ENCODE results near the gene MCCC1. TPM values are rescaled to one million over a fixed set of nuclear protein-coding genes. Genes with fewer than 3 reads are reported as not detected.
A peak's percentile ranks its signal among the peaks of the same experiment; 100 is the strongest.

The MCCC1 gene
- total RNA-seq, 1 experiment from 2014 or later, result 12.6 TPM

DNA sequence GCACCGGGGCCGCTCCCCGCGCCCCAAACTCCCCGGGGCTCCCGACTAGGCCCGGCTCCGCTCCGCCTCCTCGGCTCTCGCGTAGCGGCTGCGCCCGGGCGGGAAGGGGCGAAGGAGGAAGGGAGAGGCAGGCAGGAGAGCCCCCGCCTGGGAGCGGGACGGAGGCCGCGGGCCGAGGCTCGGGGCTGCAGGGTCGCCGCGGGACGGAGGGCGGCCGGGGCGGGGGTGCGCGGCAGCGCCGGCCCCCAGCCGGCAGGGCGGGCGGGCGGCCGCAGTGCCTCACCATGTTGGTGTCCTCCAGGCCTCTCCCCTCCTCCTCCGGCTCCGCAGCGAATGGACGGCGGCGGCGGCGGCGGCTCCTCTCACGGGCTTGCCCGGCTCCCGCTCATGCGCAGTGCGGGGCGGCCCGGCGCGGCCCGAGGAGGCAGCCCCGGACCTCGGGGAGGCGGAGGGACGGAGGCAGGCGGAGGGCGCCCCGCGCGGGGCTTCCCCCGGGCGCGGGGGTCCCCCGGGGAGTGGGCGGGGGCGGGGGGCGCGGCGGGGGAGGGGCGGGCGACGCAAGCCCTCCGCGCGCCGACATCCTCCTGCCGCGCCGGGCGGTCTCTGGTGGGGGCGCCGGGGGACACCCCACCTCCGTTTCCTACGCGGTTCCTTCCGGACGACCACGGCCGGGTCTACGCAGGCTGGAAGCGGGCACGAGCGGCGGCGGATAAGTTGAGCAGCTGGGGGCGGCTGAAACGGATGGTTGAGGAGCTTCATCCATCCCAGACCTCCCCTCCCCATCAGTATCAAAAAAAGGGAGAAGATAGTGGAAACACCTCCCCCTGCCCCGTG lies 118.9 kb downstream of the MCCC1 start, which contains the start of gene DCUN1D1:
Gene DCUN1D1, minus strand, starts transcription at position 335 of the 834 bp plus-strand sequence. Its CDS starts 49 bp downstream, at position 286.
- peaks cover 4% of the 10 kb centered on the region; the same call in 1 of the 2 replicates for H4K20me1 ChIP-seq (ENCODE audit: insufficient read depth)
- RAD21 ChIA-PET (ENCODE audit: low non-redundant PET in 1 of 2, low total read pairs in 2 of 2, uncharacterized antibody in 2 of 2, unreplicated experiment in 2 of 2), result no interaction called here
- no peaks in the 10 kb centered on the region for H3K9me2 ChIP-seq (ENCODE audit: insufficient read depth)
- DNase-seq (ENCODE audit: low read depth, low spot score), result peak; percentile 36
- H3K79me2 ChIP-seq (ENCODE audit: insufficient read depth, low read length), result peaks cover 44% of the 10 kb centered on the region
- no peaks in the 10 kb centered on the region for H3K9me3 ChIP-seq (ENCODE audit: control insufficient read depth in 1 of 2, insufficient read depth in 1 of 2, low read depth in 1 of 2, low read length in 2 of 2)
- H3K4me1 ChIP-seq (ENCODE audit: control insufficient read depth in 1 of 2, insufficient read depth in 2 of 2, low read length in 2 of 2), result peaks cover 2 to 18% of the 10 kb centered on the region in 2 experiments; a peak in 3 of 4 replicates
- intact Hi-C loops (cut with micrococcal nuclease), result loop anchor here (10.0 kb wide), 1 partner anchor 114 kb away; the partner anchor contains the start of gene MCCC1
- no TSS peak for BruUV-seq (replicated peaks)
- H3K27me3 ChIP-seq (ENCODE audit: insufficient read depth, low read length), result no peaks in the 10 kb centered on the region
- POLR2A ChIA-PET, result no interaction called here
- CTCF ChIA-PET, result no interaction called here
- H3K4me2 ChIP-seq (ENCODE audit: low read length), result peak within 1 kb of the TSS; percentile 90
- no peaks in the 10 kb centered on the region for H3K36me3 ChIP-seq (ENCODE audit: control insufficient read depth in 1 of 2, insufficient read depth in 2 of 2, low read length in 2 of 2)
- peak; percentile 94 for ATAC-seq
- peak within 1 kb of the TSS; percentile 82 for H3K9ac ChIP-seq (ENCODE audit: low read length)
- H2AFZ ChIP-seq (ENCODE audit: low read depth, low read length, poor library complexity, severe bottlenecking), result no peak within 1 kb of the TSS
- peak within 1 kb of the TSS; percentile 64; the same call in 1 of the 2 replicates for H3K27ac ChIP-seq (ENCODE audit: low read depth, low read length)
- peak within 1 kb of the TSS; percentile 79 to 87 for H3K4me3 ChIP-seq (replicated peaks in 1 of 2; ENCODE audit: low read depth in 1 of 2, low read length in 2 of 2)
- TF ChIP-seq, protein P1, sequence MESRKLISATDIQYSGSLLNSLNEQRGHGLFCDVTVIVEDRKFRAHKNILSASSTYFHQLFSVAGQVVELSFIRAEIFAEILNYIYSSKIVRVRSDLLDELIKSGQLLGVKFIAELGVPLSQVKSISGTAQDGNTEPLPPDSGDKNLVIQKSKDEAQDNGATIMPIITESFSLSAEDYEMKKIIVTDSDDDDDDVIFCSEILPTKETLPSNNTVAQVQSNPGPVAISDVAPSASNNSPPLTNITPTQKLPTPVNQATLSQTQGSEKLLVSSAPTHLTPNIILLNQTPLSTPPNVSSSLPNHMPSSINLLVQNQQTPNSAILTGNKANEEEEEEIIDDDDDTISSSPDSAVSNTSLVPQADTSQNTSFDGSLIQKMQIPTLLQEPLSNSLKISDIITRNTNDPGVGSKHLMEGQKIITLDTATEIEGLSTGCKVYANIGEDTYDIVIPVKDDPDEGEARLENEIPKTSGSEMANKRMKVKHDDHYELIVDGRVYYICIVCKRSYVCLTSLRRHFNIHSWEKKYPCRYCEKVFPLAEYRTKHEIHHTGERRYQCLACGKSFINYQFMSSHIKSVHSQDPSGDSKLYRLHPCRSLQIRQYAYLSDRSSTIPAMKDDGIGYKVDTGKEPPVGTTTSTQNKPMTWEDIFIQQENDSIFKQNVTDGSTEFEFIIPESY (IDR thresholded peaks at IDR 0.05; ENCODE audit: extremely low read depth, insufficient replicate concordance, low read length), result no peak
- no peak for TF ChIP-seq CEBPB (IDR thresholded peaks at IDR 0.05; ENCODE audit: low read depth)
- peak; percentile 43 for TF ChIP-seq POLR2A (IDR thresholded peaks at IDR 0.05; ENCODE audit: borderline replicate concordance, extremely low read depth, insufficient read depth, insufficient read length)
- TF ChIP-seq ZFX (IDR thresholded peaks at IDR 0.05), result peak; percentile 99
- TF ChIP-seq, protein P2, sequence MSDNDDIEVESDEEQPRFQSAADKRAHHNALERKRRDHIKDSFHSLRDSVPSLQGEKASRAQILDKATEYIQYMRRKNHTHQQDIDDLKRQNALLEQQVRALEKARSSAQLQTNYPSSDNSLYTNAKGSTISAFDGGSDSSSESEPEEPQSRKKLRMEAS (IDR thresholded peaks at IDR 0.05), result no peak
- peak; percentile 66 for TF ChIP-seq YY1 (IDR thresholded peaks at IDR 0.05; ENCODE audit: extremely low read depth, insufficient replicate concordance, low read depth, low read length)
- no peak for TF ChIP-seq FOSL1 (IDR thresholded peaks at IDR 0.05; ENCODE audit: low read depth)
- TF ChIP-seq EZH2phosphoT487 (IDR thresholded peaks at IDR 0.05; ENCODE audit: borderline replicate concordance), result no peak
- TF ChIP-seq, protein P3, sequence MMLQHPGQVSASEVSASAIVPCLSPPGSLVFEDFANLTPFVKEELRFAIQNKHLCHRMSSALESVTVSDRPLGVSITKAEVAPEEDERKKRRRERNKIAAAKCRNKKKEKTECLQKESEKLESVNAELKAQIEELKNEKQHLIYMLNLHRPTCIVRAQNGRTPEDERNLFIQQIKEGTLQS (IDR thresholded peaks at IDR 0.05), result no peak
- TF ChIP-seq ZNF274 (IDR thresholded peaks at IDR 0.05; ENCODE audit: low read depth, low read length), result no peak
- peak; percentile 84 for TF ChIP-seq POLR2AphosphoS5 (IDR thresholded peaks at IDR 0.05; ENCODE audit: low read depth, low read length)
